22Rv1 (cell line): ENCODE measurements around the gene FN3KRP.
A peak's percentile ranks its signal among the peaks of the same experiment; 100 is the strongest.

Source experiments
- H3K27ac ChIP-seq: fragments of 450-650 bp; 2 replicates; pipeline ENCODE4 v1.5.1; 2017
- ZFX ChIP-seq: fragments of 450-650 bp; IDR thresholded peaks from 2 replicates; pipeline ENCODE4 v1.6.1; 2017; ENCODE audit warnings: antibody characterized with exemption, borderline replicate concordance
- TF ChIP-seq, protein P1 (sequence below): fragments of 450-650 bp; IDR thresholded peaks from 2 replicates; pipeline ENCODE4 v1.5.1; 2017; ENCODE audit warnings: mild to moderate bottlenecking

The FN3KRP gene

DNA sequence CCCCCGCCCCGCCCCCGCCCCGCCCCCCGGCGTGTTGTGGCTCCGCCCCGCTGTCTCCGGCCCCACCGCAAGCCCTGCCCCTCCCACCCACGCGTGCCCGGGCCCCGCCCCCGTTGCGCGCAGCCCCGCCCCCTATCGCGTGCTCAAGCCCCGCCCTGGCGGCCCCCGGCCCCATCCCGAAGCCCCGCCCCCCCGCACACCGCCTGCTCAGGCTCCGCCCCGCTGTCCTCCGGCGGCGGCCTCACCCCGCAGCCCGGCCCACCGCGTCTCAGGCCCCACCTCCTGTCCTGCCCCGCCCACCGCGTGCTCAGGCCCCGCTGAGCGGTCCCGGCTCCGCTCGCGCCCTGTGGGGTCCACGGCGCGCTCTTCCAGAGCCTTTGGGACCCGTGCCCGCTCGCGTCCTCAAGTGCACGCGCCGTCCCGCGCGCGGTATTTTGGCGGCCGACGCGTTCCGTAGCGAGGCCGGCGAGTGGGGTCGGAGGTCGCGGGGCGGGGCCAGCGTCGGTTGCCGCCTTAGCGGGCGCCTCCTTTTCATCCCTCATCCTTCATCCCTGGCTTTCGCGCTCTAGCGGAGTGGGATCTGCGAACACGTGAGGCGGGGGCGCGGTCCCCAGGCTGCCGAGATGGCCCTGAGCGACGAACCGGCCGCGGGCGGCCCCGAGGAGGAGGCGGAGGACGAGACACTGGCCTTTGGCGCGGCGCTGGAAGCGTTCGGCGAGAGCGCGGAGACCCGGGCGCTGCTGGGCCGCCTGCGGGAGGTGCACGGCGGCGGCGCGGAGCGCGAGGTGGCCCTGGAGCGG is 35.3 kb downstream of the FN3KRP start, which contains the start of gene TBCD:
TBCD (plus strand) TSS at position 495 of the 800 bp plus-strand sequence; CDS start at position 624, 129 bp downstream.
- TF ChIP-seq, protein P1, sequence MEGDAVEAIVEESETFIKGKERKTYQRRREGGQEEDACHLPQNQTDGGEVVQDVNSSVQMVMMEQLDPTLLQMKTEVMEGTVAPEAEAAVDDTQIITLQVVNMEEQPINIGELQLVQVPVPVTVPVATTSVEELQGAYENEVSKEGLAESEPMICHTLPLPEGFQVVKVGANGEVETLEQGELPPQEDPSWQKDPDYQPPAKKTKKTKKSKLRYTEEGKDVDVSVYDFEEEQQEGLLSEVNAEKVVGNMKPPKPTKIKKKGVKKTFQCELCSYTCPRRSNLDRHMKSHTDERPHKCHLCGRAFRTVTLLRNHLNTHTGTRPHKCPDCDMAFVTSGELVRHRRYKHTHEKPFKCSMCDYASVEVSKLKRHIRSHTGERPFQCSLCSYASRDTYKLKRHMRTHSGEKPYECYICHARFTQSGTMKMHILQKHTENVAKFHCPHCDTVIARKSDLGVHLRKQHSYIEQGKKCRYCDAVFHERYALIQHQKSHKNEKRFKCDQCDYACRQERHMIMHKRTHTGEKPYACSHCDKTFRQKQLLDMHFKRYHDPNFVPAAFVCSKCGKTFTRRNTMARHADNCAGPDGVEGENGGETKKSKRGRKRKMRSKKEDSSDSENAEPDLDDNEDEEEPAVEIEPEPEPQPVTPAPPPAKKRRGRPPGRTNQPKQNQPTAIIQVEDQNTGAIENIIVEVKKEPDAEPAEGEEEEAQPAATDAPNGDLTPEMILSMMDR = no peak
- no peak for TF ChIP-seq ZFX
- peak within 1 kb of the TSS; percentile 87 for H3K27ac ChIP-seq

DNA sequence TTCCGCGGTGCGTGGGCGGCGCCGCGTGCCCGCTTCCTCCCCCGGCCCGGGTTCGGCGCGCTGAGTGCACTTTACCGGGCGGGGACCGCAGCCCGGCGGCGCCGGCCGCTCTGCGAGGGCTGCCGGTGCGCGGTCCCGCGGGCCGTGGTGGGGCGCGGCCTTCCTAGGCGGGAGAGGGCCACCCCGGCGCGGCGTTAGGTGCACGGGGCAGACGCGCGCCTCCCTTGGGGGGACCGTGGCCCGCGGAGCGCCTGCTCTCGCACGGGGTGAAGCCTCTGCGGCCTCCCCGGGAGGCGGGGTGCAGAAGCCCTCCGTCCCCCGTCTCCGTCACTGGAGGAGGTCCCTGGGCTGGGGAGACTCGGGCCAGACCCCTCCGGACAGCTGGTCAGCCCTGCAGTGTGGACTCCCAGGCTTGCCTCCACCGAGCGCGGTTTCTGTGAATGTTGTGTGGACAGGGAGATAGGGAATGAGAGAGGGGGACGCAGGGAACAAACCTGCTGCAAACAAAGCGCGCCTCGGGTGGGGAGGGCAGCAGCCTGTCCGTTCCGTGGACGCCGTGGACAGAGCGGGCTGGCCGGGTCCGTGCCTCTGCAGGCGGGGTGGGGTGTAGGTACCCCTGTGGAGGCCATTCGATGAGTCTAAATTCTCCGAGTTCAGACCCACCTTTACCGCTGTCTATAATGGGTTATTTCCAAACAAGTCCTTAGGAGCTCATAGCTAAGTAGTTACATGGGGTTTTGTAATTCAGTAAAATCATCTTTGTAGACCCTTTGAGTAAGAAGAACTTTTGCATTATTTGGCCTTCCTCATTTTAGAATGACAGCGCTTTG is 36.1 kb downstream of the FN3KRP start:
- TF ChIP-seq, protein P1 = no peak
- no peak for TF ChIP-seq ZFX

DNA sequence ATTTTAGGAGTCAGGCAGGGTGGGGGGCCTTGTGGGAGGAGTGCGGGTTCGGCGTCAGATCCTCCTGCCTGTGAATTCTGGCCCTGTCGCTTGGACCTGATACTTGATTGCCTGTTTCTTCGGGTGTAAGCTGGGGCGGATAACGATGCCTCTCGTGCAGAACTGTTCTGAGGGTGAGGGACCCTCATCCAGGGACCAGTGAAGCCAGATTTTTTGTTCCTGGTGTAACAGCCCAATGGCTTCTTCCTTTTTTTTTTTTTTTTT is 36.6 kb downstream of the FN3KRP start:
- H3K27ac ChIP-seq = peak overlapping the region; percentile 87
- TF ChIP-seq, protein P1 = no peak
- TF ChIP-seq ZFX = no peak

More for the DNA sequence above, 36.1 kb downstream of the FN3KRP start:
- H3K27ac ChIP-seq = peak overlapping the region; percentile 87

DNA sequence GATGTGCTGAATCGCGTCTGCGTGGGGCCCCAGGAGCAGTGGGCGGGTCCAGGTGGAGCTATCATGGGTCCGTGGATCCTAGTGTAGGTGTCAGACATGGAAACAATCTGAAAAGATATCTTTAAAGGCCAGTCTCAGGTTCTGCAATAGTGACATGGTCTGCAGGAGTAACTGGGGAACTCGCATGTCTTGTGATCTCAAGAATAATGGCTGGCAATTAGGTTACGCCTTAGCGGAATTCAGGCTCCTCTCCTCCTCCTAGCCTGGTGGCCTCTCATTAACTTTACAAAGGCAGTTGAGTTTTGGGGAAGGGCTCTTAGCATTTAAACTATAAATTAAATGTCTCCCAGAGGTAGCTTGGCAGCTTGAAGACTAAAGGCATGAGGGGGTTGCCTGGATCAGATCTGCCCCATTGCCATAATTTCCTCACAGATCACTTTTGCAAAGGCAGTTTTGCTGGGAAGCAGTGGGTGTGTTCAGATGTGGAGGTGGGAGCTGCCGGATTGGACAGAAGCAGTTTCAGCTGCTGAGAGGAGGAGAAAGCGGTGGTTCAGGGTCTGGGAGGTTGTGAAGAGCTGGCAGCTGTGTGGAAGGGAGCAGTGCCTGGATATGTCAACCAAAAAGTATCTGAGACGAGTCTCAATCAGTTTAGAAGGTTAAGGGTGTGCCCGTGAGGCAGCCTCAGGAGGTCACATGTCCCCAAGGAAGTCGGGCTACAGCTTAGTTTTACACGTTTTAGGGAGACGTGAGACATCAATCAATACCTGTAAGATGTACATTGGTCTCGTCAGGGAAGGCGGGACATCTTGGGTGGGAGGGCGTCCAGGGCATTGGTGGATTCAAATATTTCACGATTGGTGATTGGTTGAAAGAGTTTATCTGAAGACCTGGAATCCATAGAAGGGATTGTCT is 38.0 kb downstream of the FN3KRP start:
- peak overlapping the region; percentile 30 for H3K27ac ChIP-seq
- no peak for TF ChIP-seq ZFX
- TF ChIP-seq, protein P1 = no peak

DNA sequence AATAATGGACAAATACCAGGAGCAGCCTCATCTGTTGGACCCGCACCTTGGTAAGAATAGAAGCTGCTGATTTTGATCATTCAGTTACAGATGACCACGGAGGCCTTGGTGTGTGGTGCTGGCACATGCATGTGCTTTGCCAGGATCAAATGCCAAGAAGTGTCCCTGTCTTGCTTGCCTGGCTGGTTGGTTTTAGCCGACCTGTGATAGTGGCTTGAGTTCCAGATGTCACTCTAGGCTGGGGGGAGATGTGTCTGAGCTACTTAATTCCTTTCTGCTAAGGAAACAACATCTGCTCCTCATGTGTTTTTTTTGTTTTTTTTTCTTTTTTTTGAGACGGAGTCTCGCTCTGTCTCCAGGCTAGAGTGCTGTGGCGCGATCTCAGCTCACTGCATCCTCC is 39.7 kb downstream of the FN3KRP start:
- TF ChIP-seq ZFX = no peak
- TF ChIP-seq, protein P1 = no peak
- no peak overlapping the region for H3K27ac ChIP-seq

DNA sequence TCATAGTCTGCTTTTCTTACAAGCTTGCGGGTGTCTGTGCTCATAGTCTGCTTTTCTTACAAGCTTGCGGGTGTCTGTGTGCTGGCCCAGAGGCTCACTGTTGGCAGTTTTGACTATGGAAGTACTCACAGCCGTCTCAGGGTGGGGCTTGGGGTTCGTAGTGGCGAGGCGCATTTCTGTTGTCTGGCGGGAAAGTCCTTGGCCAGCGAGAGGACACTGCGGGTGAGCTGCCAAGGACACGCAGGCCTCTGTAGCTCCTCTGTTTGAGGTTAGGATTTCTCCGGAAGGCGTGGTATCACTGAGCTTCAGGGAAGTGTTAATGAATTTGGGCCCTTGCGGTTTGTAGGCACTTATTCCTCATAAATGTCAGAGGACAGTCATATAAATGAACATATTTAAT is 48.9 kb downstream of the FN3KRP start:
- no peak overlapping the region for H3K27ac ChIP-seq

More for the DNA sequence above, 48.9 kb downstream of the FN3KRP start:
- TF ChIP-seq, protein P1 = no peak
- no peak for TF ChIP-seq ZFX
